Measurements from ENCODE around the gene MRPL42.

The MRPL42 gene

DNA sequence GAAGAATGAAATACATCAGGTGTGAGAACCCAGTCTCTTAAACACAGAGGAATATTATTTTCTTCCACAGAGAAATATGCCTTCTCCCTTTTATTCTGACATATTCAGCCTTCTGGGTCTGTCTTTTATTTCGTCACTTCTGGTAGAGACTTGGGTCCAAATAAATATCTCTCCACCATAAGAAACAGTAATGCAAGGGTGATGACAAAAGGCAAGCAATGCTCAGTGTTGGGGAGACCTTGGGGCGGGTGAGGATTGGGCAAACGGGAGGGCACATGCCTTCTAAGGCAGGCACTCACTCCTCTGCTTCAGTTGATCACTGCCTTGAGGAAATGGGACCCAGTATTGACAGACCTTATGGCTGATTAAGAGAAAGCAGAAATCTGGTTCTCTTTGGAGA, 98.4 kb downstream of the MRPL42 start:
- no peak overlapping the region for H3K4me3 ChIP-seq (ENCODE audit: low read depth, low read length)
- in situ Hi-C loops (cut with HindIII; ENCODE audit: low sequenced_read_pairs): no loop called here
- TF ChIP-seq, protein P1, sequence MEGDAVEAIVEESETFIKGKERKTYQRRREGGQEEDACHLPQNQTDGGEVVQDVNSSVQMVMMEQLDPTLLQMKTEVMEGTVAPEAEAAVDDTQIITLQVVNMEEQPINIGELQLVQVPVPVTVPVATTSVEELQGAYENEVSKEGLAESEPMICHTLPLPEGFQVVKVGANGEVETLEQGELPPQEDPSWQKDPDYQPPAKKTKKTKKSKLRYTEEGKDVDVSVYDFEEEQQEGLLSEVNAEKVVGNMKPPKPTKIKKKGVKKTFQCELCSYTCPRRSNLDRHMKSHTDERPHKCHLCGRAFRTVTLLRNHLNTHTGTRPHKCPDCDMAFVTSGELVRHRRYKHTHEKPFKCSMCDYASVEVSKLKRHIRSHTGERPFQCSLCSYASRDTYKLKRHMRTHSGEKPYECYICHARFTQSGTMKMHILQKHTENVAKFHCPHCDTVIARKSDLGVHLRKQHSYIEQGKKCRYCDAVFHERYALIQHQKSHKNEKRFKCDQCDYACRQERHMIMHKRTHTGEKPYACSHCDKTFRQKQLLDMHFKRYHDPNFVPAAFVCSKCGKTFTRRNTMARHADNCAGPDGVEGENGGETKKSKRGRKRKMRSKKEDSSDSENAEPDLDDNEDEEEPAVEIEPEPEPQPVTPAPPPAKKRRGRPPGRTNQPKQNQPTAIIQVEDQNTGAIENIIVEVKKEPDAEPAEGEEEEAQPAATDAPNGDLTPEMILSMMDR (IDR thresholded peaks at IDR 0.05; ENCODE audit: low read depth, low read length, missing control alignments): no peak
- no peak for DNase-seq (ENCODE audit: low read depth)

Data from astrocyte of the cerebellum (primary cell).